Stimulated activated naive B cell treated with anti-CD40 and anti-IgM and Interleukin-4, amounts not matched to agents 10 μg/mL and 1 μg/mL and 100 μg/mL, for 72 hours (primary cell): Measurements from ENCODE around the gene ZNF512B.
"Not testable (repeated sequence)": the region's sequence is repeated elsewhere in the genome, so short reads cannot be mapped to it uniquely, and the experiment has no call there.

ENCODE experiments used
- ATAC-seq, 2 donors: fragments of 150-1000 bp; cut with Tn5 transposase; replicated peaks; 2 replicates each; pipeline ENCODE4 v1.10.0; 2021; ENCODE audit warnings: moderate library complexity in 1 of 2
- DNase-seq: peaks from one replicate; pipeline ENCODE4 v3.0.0; 2021
- H3K27ac Mint-ChIP-seq: one replicate; pipeline ENCODE4 v1.8.0; 2022; ENCODE audit warnings: mild to moderate bottlenecking, mixed read lengths
- H3K27me3 Mint-ChIP-seq, 2 donors: one replicate each; pipeline ENCODE4 v1.8.0; 2022; ENCODE audit warnings: mixed read lengths in 2 of 2
- H3K36me3 Mint-ChIP-seq, 2 donors: one replicate each; pipeline ENCODE4 v1.8.0; 2022; ENCODE audit warnings: mixed read lengths in 2 of 2, mild to moderate bottlenecking in 1 of 2
- H3K4me1 Mint-ChIP-seq, 2 donors: one replicate each; pipeline ENCODE4 v1.8.0; 2022; ENCODE audit warnings: mixed read lengths in 2 of 2, mild to moderate bottlenecking in 1 of 2
- H3K4me3 Mint-ChIP-seq, 2 donors: one replicate each; pipeline ENCODE4 v1.8.0; 2022; ENCODE audit warnings: mild to moderate bottlenecking in 2 of 2, mixed read lengths in 2 of 2, moderate library complexity in 1 of 2
- H3K9me3 Mint-ChIP-seq, 2 donors: one replicate each; pipeline ENCODE4 v1.8.0; 2022; ENCODE audit warnings: mixed read lengths in 2 of 2, mild to moderate bottlenecking in 1 of 2

Gene ZNF512B

DNA sequence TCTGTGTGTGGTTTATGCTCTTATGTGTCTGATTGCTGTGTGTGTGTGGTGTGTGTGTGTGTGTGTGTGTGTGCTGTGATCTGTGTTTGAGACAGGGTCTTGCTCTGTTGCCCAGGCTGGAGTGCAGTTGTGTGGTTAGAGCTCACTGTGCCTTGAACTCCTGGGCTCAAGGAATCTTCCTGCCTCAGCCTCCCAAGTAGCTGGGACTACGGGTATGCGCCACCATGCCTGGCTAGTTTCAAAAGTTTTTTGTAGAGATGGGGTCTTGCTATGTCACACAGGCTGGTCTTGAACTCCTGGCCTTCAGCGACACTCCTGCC lies 3.4 kb upstream of the ZNF512B start:
- H3K9me3 Mint-ChIP-seq: no peaks in the 10 kb centered on the region
- no peak overlapping the region for H3K4me3 Mint-ChIP-seq
- peaks cover 30 to 35% of the 10 kb centered on the region in 2 donors for H3K36me3 Mint-ChIP-seq
- peaks cover 29 to 44% of the 10 kb centered on the region in 2 donors for H3K4me1 Mint-ChIP-seq
- no peak for DNase-seq
- ATAC-seq: no peak
- H3K27ac Mint-ChIP-seq: peak overlapping the region; percentile 44
- no peaks in the 10 kb centered on the region for H3K27me3 Mint-ChIP-seq

DNA sequence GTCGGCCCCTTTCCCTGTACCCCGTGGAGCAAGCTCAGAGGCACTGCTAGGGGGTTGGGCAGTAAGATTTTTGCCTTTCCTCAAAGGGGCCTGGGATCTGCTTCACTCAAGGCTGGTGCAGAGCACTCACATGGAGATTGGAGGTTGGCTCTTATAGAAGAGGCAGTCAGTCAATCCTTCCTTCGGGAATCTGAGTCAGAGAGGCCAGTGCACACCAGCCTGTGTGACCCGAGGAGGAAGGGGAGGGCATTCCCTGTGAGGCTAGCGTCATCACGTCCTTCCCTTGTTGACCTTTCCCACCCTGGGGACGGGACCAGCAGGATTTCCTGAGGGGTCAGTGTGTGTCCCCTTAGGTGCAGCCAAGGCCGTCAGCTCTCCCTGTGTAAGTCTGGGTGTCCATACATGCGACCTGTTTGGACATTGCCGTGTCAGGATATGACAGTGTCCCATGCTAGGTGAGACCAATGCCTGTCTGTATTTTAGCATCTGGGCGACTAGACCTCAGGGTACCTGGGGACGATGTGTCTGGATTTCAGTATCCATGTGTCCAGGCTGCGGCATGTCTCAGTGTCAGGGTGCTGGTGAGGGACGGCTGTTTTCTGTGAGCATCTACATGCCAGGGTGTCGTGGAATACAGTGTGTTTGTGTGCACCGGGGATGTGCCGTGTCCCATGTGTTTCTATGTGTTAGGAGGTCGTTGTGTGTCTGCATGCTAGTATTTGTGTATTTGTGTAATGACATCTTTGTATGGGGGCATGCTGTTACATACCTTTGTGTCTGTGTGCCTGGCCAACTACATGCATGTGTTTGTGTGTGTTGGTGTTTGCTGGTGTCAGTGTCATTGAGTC lies 2.8 kb upstream of the ZNF512B start:
- Mint-ChIP-seq H3K4me3 (no peak overlapping the region), H3K27ac (no peak overlapping the region), H3K9me3 (no peaks in the 10 kb centered on the region), H3K27me3 (no peaks in the 10 kb centered on the region), H3K36me3 (peaks cover 30 to 35% of the 10 kb centered on the region in 2 donors), H3K4me1 (peaks cover 24 to 38% of the 10 kb centered on the region in 2 donors)
- no peak for ATAC-seq
- DNase-seq: no peak

DNA sequence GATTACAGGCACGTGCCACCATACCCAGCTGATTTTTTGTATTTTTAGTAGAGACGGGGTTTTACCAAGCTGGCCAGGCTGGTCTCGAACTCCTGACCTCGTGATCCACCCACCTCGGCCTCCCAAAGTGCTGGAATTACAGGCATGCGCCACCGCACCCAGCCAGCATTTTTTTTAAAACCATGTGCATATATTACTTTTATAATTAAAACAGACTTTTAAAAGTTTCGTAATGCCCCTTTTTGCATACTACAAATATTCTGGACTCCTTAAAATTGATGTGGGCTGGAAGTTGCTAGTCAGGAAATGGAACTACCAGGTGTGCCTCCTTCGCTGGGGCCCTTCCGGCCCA lies 2.2 kb upstream of the ZNF512B start:
- not testable (repeated sequence) for H3K9me3 Mint-ChIP-seq, H3K27ac Mint-ChIP-seq, ATAC-seq, H3K27me3 Mint-ChIP-seq, H3K4me3 Mint-ChIP-seq, DNase-seq
- peaks cover 31 to 33% of the 10 kb centered on the region in 2 donors for H3K36me3 Mint-ChIP-seq
- H3K4me1 Mint-ChIP-seq: peaks cover 21 to 32% of the 10 kb centered on the region in 2 donors

DNA sequence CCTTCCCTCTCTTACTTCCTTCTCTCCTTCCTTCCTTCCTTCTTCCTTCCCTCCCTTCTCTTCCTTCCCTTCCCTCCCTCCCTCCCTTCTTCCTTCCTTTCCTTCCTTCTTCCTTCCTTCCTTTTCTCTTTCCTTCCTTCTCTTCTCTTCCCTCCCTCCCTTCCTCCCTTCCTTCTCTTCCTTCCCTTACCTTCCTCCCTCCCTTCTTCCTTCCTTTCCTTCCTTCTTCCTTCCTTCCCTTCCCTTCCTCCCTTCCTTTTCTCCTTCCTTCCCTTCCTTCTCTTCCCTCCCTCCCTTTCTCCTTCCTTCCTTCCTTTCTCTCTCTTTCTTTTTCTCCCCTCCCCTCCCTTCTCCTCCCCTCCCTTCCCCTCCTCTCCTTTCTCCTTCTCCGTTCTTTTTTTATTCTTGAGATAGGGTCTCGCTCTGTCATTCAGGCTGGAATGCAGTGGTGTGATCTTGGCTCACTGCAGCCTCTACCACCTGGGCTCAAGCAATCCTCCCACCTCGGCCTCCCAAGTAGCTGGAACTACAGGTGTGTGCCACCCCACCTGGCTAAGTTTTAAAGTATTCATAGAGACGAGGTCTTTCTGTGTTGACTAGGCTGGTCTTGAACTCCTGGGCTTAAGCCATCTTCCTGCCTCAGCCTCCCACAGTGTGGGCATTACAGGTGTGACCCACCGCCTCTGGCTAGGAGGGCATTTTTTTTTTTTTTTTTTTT lies 1.1 kb upstream of the ZNF512B start:
- Mint-ChIP-seq H3K27me3 (no peaks in the 10 kb centered on the region), H3K27ac (peak overlapping the region; percentile 84), H3K4me3 (peak overlapping the region; percentile 63 to 70), H3K4me1 (peaks cover 16 to 22% of the 10 kb centered on the region in 2 donors), H3K36me3 (peaks cover 28 to 30% of the 10 kb centered on the region in 2 donors), H3K9me3 (peaks cover 3% of the 10 kb centered on the region in 2 donors)
- no peak for ATAC-seq
- no peak for DNase-seq

DNA sequence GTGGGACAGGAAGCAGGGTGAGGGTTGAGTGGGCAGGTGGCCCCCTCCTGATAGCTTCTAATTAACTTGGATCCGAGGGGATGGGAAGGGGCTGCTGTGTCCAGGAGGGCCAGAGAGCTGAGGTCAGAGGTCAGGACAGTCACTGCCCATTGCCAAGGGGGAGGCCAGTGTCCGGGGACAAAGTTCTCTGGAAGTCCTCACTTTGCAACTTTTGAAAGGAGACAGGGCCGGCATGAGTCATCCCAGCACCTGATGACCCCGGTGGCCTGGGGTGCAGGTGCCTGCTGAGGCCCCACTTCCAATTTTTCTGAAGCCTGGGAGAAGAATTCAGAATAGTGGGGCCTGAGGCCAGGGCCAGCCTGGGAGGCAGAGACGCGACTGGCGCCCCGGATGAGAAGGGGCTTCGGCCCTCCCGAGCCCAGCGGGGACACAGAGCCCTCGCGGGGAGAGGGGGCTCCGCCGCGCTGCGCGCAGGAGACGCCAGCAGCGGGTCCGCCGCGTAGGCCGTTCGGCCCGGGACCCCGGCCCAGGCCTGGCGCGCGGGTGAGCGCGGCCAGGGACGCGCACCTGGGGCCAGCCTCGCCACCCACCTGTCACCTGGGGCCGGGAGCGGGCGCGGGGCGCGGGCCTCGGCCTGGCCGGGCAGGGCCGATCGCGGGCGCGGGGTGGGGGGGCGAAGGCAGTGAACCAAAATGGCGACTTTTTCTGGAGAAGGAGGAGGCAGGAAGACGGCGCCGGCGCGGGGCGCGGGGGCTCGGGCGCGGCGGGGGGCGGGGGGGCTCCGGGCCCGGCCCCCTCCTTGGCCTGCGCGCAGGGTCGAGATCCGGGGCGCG lies 586 bp downstream of the ZNF512B start:
- ATAC-seq: peak; percentile 26 to 44
- Mint-ChIP-seq H3K27ac (peak overlapping the region; percentile 94), H3K36me3 (peaks cover 23 to 24% of the 10 kb centered on the region in 2 donors), H3K27me3 (no peaks in the 10 kb centered on the region), H3K4me3 (peak overlapping the region; percentile 89 to 90), H3K9me3 (peaks cover 3 to 4% of the 10 kb centered on the region in 2 donors), H3K4me1 (peaks cover 16 to 20% of the 10 kb centered on the region in 2 donors)
- DNase-seq: no peak

DNA sequence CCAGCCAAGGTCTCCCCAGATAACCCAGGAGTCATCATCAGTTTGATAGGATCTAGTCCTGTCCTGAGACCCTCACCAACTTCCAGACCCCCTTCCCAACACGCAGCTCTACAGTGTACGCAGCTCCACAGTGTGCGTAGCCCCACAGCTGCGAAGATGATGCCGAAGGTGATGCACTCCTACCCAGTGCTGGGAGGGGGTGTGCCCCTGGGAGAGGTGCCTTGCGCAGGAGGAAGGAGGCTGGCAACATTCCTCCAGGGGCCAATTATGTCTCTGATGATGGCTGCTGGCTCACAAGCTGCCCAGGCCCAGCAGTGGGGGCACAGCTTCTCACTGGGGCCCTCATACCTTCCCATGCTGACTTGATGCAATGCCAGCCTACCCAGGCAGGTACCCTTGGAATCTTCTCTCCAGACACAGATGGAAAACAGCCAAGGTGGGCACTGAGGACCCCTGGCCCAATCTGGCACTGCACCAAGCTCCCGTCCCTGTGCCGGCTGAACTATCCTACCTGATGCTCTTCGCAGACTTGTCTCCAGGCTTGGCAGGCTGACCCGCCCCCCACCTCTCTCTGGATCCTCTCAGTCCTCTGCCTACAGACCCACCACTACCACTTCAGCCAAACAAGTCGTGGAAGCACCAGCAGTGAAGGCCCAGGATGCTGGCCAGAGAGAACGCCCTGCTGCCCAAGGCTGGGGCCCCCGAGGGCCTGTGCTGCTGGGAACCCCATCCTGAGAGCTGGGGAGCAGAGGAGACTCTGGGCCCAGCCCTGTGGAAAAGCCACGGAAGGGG lies 1.4 kb downstream of the ZNF512B start:
- H3K9me3 Mint-ChIP-seq: peaks cover 3 to 4% of the 10 kb centered on the region in 2 donors
- H3K27ac Mint-ChIP-seq: peak overlapping the region; percentile 94
- ATAC-seq (no peak), DNase-seq (no peak)
- H3K27me3 Mint-ChIP-seq: no peaks in the 10 kb centered on the region
- H3K4me1 Mint-ChIP-seq: peaks cover 9 to 12% of the 10 kb centered on the region in 2 donors
- peaks cover 22 to 26% of the 10 kb centered on the region in 2 donors for H3K36me3 Mint-ChIP-seq
- peak overlapping the region; percentile 89 to 90 for H3K4me3 Mint-ChIP-seq

DNA sequence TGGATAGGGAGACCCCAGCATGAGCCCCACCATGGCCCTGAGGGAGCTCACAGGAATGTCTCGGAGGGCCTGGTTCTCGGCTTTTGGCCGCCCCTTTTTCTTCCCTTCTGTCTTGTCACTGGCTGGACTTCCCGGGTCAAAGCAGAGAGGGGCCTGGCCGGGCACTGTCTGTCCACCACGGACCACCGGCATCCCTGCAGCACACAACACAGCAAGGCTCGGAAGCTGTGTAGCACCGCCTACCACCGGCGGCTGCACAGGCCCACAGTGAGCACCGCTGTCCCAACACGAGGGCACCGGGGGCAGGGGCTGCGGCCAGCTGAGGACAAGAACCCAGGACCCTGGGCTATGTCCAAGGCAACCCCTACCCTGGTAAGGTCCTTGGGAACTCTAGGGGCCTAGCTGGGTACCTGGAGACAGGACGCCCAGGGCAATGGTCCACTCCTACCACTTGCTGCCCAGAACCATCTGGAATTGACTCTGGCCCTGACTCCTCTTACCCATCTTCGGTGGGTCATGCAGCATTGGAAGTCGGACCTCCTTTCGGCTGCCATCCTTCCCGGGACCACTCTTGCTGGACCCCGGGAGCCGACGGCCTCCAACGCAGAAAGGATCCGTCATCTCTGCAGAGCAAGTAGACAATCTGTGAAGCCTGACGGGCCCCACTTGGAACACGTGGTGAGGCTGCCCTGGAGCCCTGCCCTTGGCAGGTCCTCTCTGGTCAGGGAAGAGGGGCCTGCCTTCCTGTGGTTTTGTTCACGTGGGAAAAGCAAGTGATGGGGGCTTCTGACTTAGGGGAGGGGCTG lies 2.2 kb downstream of the ZNF512B start:
- Mint-ChIP-seq H3K27me3 (no peaks in the 10 kb centered on the region), H3K9me3 (peaks cover 3 to 4% of the 10 kb centered on the region in 2 donors), H3K4me1 (peaks cover 9% of the 10 kb centered on the region in 2 donors), H3K27ac (no peak overlapping the region), H3K4me3 (no peak overlapping the region), H3K36me3 (peaks cover 24 to 26% of the 10 kb centered on the region in 2 donors)
- ATAC-seq (no peak), DNase-seq (no peak)

DNA sequence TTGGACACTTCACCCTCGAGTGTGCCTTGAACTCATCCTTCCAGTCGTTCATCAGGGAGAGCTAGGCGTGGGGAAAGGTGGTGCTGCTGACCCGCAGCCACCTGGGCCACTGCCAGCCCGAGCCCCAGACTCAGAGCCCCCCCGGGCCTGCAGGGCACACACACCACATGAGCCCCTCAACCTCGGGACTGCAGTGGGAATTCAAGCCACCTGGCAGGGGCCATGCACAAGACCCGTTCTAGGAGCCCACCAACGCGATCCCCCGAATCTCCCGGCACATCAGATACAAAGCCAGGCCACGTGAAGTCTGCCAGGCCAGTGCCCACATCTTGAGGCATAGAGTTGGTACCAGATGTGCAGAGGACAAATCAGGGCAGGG lies 2.8 kb downstream of the ZNF512B start:
- ATAC-seq (no peak), DNase-seq (no peak)
- Mint-ChIP-seq H3K9me3 (peaks cover 3 to 4% of the 10 kb centered on the region in 2 donors), H3K27me3 (no peaks in the 10 kb centered on the region), H3K27ac (no peak overlapping the region), H3K4me3 (no peak overlapping the region), H3K4me1 (peaks cover 9% of the 10 kb centered on the region in 2 donors), H3K36me3 (peaks cover 28 to 30% of the 10 kb centered on the region in 2 donors)

DNA sequence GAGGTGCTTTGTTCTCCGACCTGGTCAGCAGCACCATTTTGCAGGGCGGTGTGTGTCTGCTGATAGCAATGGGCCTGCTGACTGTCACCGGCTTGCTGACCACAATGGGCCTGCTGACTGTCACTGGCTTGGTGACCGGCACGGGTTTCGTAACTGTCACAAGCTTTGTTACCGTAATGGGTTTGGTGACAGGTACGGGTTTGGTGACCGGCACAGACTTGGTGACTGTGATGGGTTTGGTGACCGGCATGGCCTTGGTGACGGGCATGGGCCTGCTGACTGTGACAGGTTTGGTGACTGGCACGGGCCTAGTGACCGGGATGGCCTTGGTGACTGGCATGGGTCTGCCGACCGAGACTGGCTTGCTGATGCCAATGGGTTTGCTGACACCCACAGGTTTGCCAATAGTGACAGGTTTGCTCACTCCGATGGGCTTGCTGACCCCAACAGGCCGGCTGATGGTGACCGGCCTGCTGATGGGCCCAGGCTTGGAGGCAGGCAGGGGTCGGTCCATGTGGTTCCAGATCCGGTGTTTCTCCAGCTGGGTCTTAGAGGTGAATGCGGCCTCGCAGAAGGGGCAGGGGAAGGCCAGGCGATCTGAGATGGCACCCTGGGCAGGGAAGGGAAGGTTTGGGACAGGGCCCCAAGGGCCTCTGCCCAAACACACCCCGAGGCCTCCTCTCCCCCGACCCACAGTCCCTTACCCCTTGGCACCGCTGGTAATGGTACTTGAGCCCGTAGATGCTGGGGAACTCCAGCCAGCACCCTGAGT lies 3.4 kb downstream of the ZNF512B start:
- no peak overlapping the region for H3K4me3 Mint-ChIP-seq
- no peak for DNase-seq
- H3K9me3 Mint-ChIP-seq: peaks cover 3 to 4% of the 10 kb centered on the region in 2 donors
- peaks cover 9% of the 10 kb centered on the region in 2 donors for H3K4me1 Mint-ChIP-seq
- H3K27me3 Mint-ChIP-seq: no peaks in the 10 kb centered on the region
- H3K36me3 Mint-ChIP-seq: peaks cover 31 to 33% of the 10 kb centered on the region in 2 donors
- no peak for ATAC-seq
- H3K27ac Mint-ChIP-seq: no peak overlapping the region

DNA sequence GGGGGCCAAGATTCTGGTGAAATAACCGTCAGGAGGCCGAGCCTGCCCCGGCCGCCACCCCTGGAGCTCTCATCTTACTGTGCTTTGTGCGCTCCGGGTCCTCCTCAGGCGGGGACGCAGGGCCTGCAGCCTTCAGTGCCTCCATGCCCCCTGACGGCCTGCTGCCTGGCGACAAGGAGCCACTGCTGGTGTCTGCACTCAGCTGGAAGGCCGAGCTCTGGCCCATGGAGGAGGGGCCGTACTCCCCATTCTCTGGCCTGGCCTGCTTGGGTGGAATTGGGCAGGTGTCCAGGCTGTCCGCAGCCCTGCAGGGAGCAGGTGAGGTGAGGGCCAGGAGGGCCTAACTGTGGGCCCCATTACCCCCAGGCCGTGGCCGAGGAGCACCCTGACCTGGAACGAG lies 5.3 kb downstream of the ZNF512B start:
- Mint-ChIP-seq H3K27me3 (no peaks in the 10 kb centered on the region), H3K36me3 (peaks cover 33 to 36% of the 10 kb centered on the region in 2 donors), H3K9me3 (peaks cover 3 to 4% of the 10 kb centered on the region in 2 donors), H3K4me1 (peaks cover 9% of the 10 kb centered on the region in 2 donors), H3K4me3 (no peak overlapping the region), H3K27ac (no peak overlapping the region)
- DNase-seq: no peak
- no peak for ATAC-seq

DNA sequence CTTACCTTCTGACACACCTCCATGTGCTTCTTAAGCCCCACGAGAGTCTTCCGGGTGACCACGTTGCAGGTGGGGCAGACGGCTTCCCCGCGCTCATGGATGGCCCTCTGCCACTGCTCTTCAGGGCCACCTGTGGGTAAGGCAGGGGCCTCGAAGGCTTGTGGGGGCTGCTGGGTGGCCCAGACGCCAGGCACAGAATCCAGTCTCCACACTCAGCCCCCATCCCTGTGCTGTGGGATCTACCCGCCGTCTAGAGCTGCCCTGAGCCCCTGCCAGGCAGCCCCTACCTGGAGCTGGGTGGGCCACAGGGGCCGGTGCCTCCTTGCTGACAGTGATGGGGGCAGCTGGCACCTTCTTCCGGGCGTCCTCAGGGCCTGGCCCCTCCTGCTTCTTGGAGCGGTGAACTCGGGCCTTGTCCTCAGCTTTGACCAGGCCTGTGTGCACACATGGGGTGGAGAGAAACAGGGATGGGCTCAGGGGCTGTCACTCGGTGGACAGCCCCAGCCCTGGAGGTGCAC lies 5.9 kb downstream of the ZNF512B start:
- DNase-seq (no peak), ATAC-seq (no peak)
- peaks cover 6% of the 10 kb centered on the region in 2 donors for H3K4me1 Mint-ChIP-seq
- H3K27ac Mint-ChIP-seq: no peak overlapping the region
- no peaks in the 10 kb centered on the region for H3K27me3 Mint-ChIP-seq
- peaks cover 3 to 4% of the 10 kb centered on the region in 2 donors for H3K9me3 Mint-ChIP-seq
- H3K4me3 Mint-ChIP-seq: no peak overlapping the region
- H3K36me3 Mint-ChIP-seq: peaks cover 36 to 37% of the 10 kb centered on the region in 2 donors

DNA sequence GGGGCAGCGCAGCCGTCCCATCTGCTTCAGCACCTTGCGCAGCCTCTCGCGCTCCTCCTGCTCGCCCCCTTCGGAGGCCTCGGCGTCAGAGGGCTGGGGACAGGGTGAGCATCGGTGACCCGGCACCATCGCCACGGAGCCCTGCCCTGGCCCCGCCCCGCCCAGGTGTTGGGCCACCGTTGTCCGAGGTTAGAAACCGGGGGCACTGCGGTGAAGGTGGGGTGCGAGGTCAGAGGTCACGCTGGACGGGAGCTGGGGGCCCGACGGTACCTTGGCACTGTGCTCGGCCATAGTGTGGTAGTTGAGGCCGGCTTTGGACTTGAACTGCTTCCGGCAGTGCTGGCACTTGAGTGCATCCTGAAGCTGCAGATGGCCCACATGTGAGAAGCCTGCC lies 6.4 kb downstream of the ZNF512B start:
- no peak overlapping the region for H3K4me3 Mint-ChIP-seq
- peaks cover 32 to 35% of the 10 kb centered on the region in 2 donors for H3K36me3 Mint-ChIP-seq
- no peaks in the 10 kb centered on the region for H3K27me3 Mint-ChIP-seq
- H3K4me1 Mint-ChIP-seq: peaks cover 1 to 3% of the 10 kb centered on the region in 2 donors
- peaks cover 3 to 4% of the 10 kb centered on the region in 2 donors for H3K9me3 Mint-ChIP-seq
- DNase-seq (no peak), ATAC-seq (no peak)
- no peak overlapping the region for H3K27ac Mint-ChIP-seq
